Heart left ventricle (tissue), 16 donors: ENCODE results near the gene JTB. TPM values are rescaled to one million over a fixed set of nuclear protein-coding genes. Genes with fewer than 3 reads are reported as not detected.
A peak's percentile ranks its signal among the peaks of the same experiment; 100 is the strongest.

Source experiments
- ATAC-seq, 4 donors: fragments of 200-7000 bp; cut with Tn5 transposase; one replicate each; pipeline ENCODE4 v1.9.1; 2020 to 2022; ENCODE audit warnings: moderate library complexity in 4 of 4, mild to moderate bottlenecking in 3 of 4, moderate number of reproducible peaks in 1 of 4
- DNase-seq, 5 donors: peaks; one replicate each; pipeline ENCODE4 v3.0.0-alpha.2; 2020
- H3K27ac ChIP-seq, 12 donors: fragments of 200-600 bp; sonication (generic) in 4 of 12; one replicate each; pipeline versions ENCODE4 v1.5.0 to v1.8.0; 2016 to 2022; ENCODE audit warnings: mild to moderate bottlenecking in 2 of 12
- H3K27me3 ChIP-seq, 9 donors: fragments of 200-600 bp; sonication (generic) in 2 of 9; one replicate each; pipeline versions ENCODE4 v1.5.1 to v1.8.0; 2016 to 2022; ENCODE audit warnings: mild to moderate bottlenecking in 3 of 9
- H3K36me3 ChIP-seq, 9 donors: fragments of 200-600 bp; sonication (generic) in 2 of 9; one replicate each; pipeline versions ENCODE4 v1.5.0 to v1.8.0; 2018 to 2022; ENCODE audit warnings: mild to moderate bottlenecking in 2 of 9
- H3K4me1 ChIP-seq, 12 donors: fragments of 200-600 bp; sonication (generic) in 4 of 12; one replicate each; pipeline versions ENCODE4 v1.5.0 to v1.8.0; 2016 to 2022; ENCODE audit warnings: mild to moderate bottlenecking in 3 of 12
- H3K4me3 ChIP-seq, 12 donors: fragments of 200-600 bp; sonication (generic) in 4 of 12; one replicate each; pipeline versions ENCODE4 v1.5.0 to v1.8.0; 2017 to 2022; ENCODE audit warnings: mild to moderate bottlenecking in 9 of 12, moderate library complexity in 4 of 12
- H3K9me3 ChIP-seq, 12 donors: fragments of 200-600 bp; sonication (generic) in 4 of 12; one replicate each; pipeline versions ENCODE4 v1.5.0 to v1.8.0; 2016 to 2022; ENCODE audit warnings: mild to moderate bottlenecking in 1 of 12
- CTCF ChIP-seq, 12 donors: fragments of 200-600 bp; sonication (generic) in 4 of 12; IDR thresholded peaks; one replicate each; pipeline versions ENCODE4 v1.5.0 to v1.8.0; 2018 to 2022; ENCODE audit warnings: antibody characterized with exemption in 12 of 12, mild to moderate bottlenecking in 5 of 12
- POLR2A ChIP-seq, 2 donors: fragments of 450-650 bp; IDR thresholded peaks; one replicate each; pipeline ENCODE4 v1.6.1; 2017; ENCODE audit warnings: antibody characterized with exemption in 2 of 2, mild to moderate bottlenecking in 2 of 2, moderate library complexity in 2 of 2
- WGBS, 4 donors: extraction: QIAGEN DNeasy Blood & Tissue Kit in 2 of 4; methylation state at CpG; one replicate each; pipeline versions ENCODE4 v1.1.5 to v1.1.7; 2013 to 2018; 5-methylcytosine and 5-hydroxymethylcytosine counted together
- intact Hi-C, 10 donors: fragments of 100-400 bp; cut with DNase I; formaldehyde crosslinking; loops; one replicate each; pipeline versions ENCODE4 v1.11.1 to v1.14.2; 2022
- polyA plus RNA-seq, 2 donors: library from polyadenylated mRNA; stranded (reverse); fragments of 200-250 nt; gene quantifications; one replicate each; pipeline ENCODE4 v1.2.3, GENCODE V29; 2013
- total RNA-seq, 9 donors: library from RNA; depleted of rRNA in 2 of 9; stranded (reverse); fragments of >200 nt in 2 of 9; fragmentation: NEBNext Ultra II Directional in 3 of 9; extraction: Animal tissue kit (Norgen Biotek cat#: 25700) in 3 of 9; gene quantifications; one replicate each; pipeline versions ENCODE4 v1.1.0 to v1.2.4, GENCODE V29; 2016 to 2023
- donor health status: ischemic (EF 13 %, LVEDD 7.1; RV severe dilation, severe dysfunction).
- donor health status: healthy with polysubstance abuse.
- donor health status: DM: no; HTN: yes; CAD: no.
- donor health status: DM: no; HTN: no; CAD: no.
- donor health status: ischemic (EF 25% LVEDD 6.9; RV normal size, moderate dysfunction).
- donor health status: ischemic (EF 25% LVEDD 5.7; RV mildly dilated, moderate dysfunction).
- donor health status: healthy.
- donor health status: DM: yes; HTN: yes; CAD: no.
- donor health status: ischemic (EF 35%, LVEDD 5.7; RV mildly dilated, moderate dysfunction).
- donor health status: nonischemic (EF 11% LVEDD 7.7; RV severe dilation, severe dysfunction).
- donor health status: DM: yes; HTN: yes; CAD: no.
- donor health status: PGD.
- donor health status: ischemic (EF 29% LVEDD 5.4; RV normal size, mild dysfunction).
- donor health status: nonischemic (EF 23%, LVEDD 6.1; RV moderate dilation, normal function).

JTB gene
- total and polyA plus RNA-seq, 11 donors: 55.0 to 222 (median 85.8) TPM

DNA sequence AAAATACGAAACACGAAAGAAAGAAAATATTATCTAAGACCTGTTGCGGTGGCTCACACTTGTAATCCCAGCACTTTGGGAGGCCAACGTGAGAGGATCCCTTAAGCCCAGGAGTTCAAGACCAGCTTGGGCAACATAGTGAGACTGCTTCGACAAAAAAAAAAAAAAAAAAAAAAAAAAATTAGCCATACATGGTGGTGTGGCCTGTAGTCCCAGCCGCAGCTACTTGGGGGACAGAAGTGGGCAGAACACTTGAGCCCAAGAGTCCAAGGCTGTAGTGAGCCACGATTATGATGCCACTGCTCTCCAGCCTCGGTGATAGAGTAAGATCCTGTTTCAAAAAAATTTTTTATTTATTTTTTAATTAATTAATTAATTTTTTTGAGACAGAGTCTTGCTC, 10.1 kb upstream of the JTB start:
- Histone ChIP-seq H3K27ac (peak overlapping the region in 1 of 12 donors; percentile 93), H3K4me1 (peaks cover 8 to 54% (median 35%) of the 10 kb centered on the region in 12 donors), H3K27me3 (no peaks in the 10 kb centered on the region), H3K36me3 (peaks cover 0 to 23% (median 14%) of the 10 kb centered on the region in 9 donors), H3K9me3 (no peaks in the 10 kb centered on the region), H3K4me3 (no peak overlapping the region)
- 88 to 92% (median 90%) methylated on average over 8 of the region's 8 CpGs for whole genome bisulfite sequencing, 4 donors
- TF ChIP-seq POLR2A (IDR thresholded peaks at IDR 0.05) (no peak), CTCF (IDR thresholded peaks at IDR 0.05) (no peak)
- ATAC-seq: no peak
- DNase-seq: no peak
- intact Hi-C loops: loop anchor here (2.0 to 10.0 kb wide), 12 partner anchors 40 to 475 kb away; partner anchors contain the start of genes NPR1 (in 6 of the 10), ILF2 (in 3 of the 10), DENND4B (in 1 of the 10) and S100A6 (in 1 of the 10)

DNA sequence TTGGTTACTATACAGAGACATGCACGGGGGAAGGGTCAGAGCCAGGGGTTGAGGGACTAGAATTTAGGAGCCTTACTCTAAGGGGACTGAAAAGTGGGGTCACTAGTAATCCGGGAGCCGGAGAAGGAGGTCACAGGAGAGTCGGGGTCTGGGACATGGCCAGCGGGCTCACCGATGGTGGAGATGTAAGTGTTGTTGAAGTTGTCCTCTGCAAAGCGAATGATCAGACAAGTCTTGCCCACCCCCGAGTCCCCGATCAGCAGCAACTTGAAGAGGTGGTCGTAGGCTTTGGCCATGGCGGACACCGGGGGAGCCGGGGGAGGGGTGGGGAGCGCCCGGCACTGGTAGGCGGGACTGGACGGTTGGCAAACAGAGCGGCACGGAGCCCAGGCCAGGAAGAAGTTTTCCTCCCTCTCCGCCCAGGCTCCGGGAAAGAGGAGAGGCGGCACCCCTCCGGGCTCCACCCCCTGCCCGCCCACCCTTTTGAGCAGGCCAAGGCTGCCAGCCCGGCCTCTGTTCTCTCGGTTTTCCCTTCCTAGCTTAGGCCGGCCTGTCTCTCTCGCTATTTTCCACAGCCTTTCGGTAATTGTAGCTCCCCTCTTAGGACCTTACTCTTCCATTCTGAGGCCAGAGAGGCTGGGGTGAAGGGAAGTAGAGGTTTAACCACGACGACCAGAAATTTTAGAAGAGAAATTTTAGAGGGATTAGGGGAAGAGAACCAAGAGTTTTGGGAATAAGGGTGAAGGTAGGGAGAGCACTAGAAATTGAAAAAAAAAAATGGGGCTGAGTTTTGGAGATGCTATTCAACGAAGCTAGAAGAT, 8.7 kb upstream of the JTB start, which contains the start of gene RAB13:
TSS of gene RAB13 (minus strand) at position 399 of the 821 bp plus-strand sequence. CDS start at position 296, 103 bp downstream.
- no peaks in the 10 kb centered on the region for H3K9me3 ChIP-seq
- intact Hi-C loops: loop anchor here (1.0 to 10.0 kb wide), 14 partner anchors 39 to 474 kb away; partner anchors contain the start of genes NPR1 (in 6 of the 10), ILF2 (in 3 of the 10), DENND4B (in 1 of the 10) and S100A6 (in 1 of the 10)
- peaks cover 0 to 23% (median 9%) of the 10 kb centered on the region in 9 donors for H3K36me3 ChIP-seq
- TF ChIP-seq CTCF (IDR thresholded peaks at IDR 0.05): no peak
- peak in 1 of 2 donors; percentile 44 for TF ChIP-seq POLR2A (IDR thresholded peaks at IDR 0.05)
- peak within 1 kb of the TSS; percentile 71 to 94 (median 85) for H3K27ac ChIP-seq
- no peaks in the 10 kb centered on the region for H3K27me3 ChIP-seq
- ATAC-seq: peak; percentile 77 to 89 (median 88)
- H3K4me3 ChIP-seq: peak within 1 kb of the TSS; percentile 52 to 78 (median 62)
- H3K4me1 ChIP-seq: peaks cover 0 to 40% (median 22%) of the 10 kb centered on the region in 12 donors
- WGBS, 4 donors: 0 to 3% (median 1%) methylated on average over 28 to 31 of the region's 32 CpGs
- peak; percentile 85 to 92 (median 89) for DNase-seq

DNA sequence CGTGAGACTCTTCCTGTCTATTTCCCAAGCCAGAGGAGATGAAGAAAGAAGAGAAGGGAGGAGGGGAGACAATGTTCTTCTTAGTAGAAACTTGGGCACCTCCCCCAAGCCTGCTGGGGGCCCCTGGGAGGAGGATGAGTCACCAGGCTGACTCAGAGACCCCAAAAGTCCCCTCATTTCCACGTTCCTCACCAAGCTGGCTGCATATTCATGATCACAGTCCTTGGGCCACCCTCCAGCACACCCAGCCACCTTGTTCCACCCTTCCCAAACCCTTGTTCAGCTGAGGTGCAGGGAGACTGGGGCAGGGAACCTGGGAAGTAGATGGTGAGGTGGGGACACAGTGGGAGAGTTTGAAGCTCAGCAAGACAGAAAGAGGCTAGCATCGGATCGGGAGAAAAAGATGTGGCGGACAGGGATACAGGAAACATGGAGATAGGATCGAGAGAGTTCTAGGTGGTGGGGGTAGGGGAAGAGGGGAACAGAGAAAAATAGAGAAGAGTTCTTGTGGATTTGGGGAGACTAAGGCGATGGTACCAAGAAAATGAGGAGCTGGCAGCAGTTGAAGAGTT, 8.0 kb upstream of the JTB start:
- Histone ChIP-seq H3K9me3 (no peaks in the 10 kb centered on the region), H3K36me3 (peaks cover 0 to 27% (median 12%) of the 10 kb centered on the region in 9 donors), H3K27ac (peak overlapping the region; percentile 71 to 94 (median 85)), H3K27me3 (no peaks in the 10 kb centered on the region), H3K4me1 (peaks cover 0 to 41% (median 23%) of the 10 kb centered on the region in 12 donors), H3K4me3 (peak overlapping the region; percentile 52 to 78 (median 62))
- intact Hi-C loops: loop anchor here in 9 of 10 donors (5.0 to 10.0 kb wide), 9 partner anchors 38 to 473 kb away; partner anchors contain the start of genes NPR1 (in 5 of the 9), ILF2 (in 3 of the 9), DENND4B (in 1 of the 9) and S100A6 (in 1 of the 9)
- DNase-seq (peak in 1 of 5 donors; percentile 66), ATAC-seq (peak in 3 of 4 donors; percentile 2 to 40 (median 5))
- TF ChIP-seq POLR2A (IDR thresholded peaks at IDR 0.05): no peak
- no peak for TF ChIP-seq CTCF (IDR thresholded peaks at IDR 0.05)
- 13 to 28% (median 22%) methylated on average over 7 of the region's 7 CpGs for WGBS, 4 donors
